OCI-LY1 (cell line): ENCODE measurements around the gene AP2A1.

Source experiments
- CTCF ChIP-seq: fragments of 200-600 bp; sonication (generic), shearing (Covaris generic); IDR thresholded peaks from 2 replicates; pipeline ENCODE4 v1.5.1; 2017; ENCODE audit warnings: mild to moderate bottlenecking, antibody characterized with exemption, low read length, moderate library complexity, mixed read lengths
- EZH2 ChIP-seq: fragments of 200-600 bp; sonication (generic), shearing (Covaris generic); IDR thresholded peaks from 2 replicates; pipeline ENCODE4 v1.8.0; 2017; ENCODE audit warnings: borderline replicate concordance, mixed run types, mild to moderate bottlenecking, antibody characterized with exemption, low read length, moderate library complexity, mixed read lengths

DNA sequence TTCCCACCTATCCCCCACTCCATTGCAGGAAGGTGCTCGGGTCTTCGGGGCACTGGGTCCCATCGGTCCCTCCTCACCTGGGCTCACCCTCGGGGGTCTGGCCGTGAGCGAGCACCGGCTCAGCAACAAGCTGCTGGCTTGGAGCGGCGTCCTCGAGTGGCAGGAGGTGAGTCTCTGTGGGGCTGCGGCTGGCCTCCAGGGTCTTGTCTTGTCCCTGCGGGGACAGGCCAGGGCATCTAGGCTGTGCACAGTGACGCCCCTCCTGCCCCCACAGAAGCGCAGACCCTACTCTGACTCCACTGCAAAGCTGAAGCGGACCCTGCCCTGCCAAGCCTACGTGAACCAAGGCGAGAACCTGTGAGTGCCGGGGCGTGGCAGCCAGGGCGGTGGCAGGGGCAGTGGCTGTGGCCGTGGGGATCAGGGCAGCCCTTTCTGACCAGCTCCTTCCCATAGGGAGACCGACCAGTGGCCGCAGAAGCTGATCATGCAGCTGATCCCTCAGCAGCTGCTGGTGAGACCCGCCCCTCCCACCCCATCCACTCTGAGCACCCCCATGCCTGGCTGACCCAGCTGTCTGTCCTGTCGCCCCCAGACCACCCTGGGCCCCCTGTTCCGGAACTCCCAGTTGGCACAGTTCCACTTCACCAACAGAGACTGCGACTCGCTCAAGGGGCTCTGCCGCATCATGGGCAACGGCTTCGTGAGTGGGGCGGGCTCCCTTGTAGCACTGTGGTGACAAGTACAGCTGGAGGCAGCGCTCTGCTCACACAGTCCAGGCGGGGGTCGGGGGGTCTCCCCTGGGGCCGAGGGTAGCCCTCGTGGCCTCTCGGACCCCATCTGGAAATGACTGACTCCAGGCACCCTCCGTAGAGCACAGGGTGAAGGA lies 87.8 kb downstream of the AP2A1 start:
- no peak for TF ChIP-seq CTCF
- TF ChIP-seq EZH2: no peak
